ENCODE results near the gene NEU4. TPM values are rescaled to one million over a fixed set of nuclear protein-coding genes. Genes with fewer than 3 reads are reported as not detected.
"Not testable (repeated sequence)": the region's sequence is repeated elsewhere in the genome, so short reads cannot be mapped to it uniquely, and the experiment has no call there.

Gene NEU4
- total RNA-seq, 4 donors from 2014 or later: 58.1 to 195 (median 93.9) TPM

- no peak overlapping the region for H3K4me3 ChIP-seq
These were observed 24.2 kb downstream of the NEU4 start for GRCh38 chr2:241833101-241833663.

GRCh38 chr2:241833756-241834526 lies 24.9 kb downstream of the NEU4 start:
- H3K9me3 ChIP-seq; H3K36me3 ChIP-seq; H3K27ac ChIP-seq; intact Hi-C loops (cut with DNase I; ENCODE audit: low total_unique reads); in situ Hi-C loops (cut with MboI; ENCODE audit: low pct_ligation_motif_present in 1 of 4, low pct_unique_long_range_greater_than_20kb in 1 of 4, low sequenced_read_pairs in 3 of 4); H3K4me1 ChIP-seq; H3K4me3 ChIP-seq; DNase-seq: not testable (repeated sequence)
- peaks cover 28% of the 10 kb centered on the region for H3K27me3 ChIP-seq
- 54 to 70% methylated on average over 5 to 26 of the region's 28 CpGs for WGBS, 2 donors (ENCODE audit: low coverage in 1 of 2)

More at GRCh38 chr2:241833101-241833663, 24.2 kb downstream of the NEU4 start:
- 40 to 41% methylated on average over 13 of the region's 13 CpGs for WGBS, 2 donors (ENCODE audit: low coverage in 1 of 2)
- H3K27ac ChIP-seq: no peak overlapping the region
- peaks cover 0 to 3% (median 0%) of the 10 kb centered on the region in 4 donors for H3K4me1 ChIP-seq
- intact Hi-C loops (cut with DNase I; ENCODE audit: low total_unique reads): no loop called here
- H3K9me3 ChIP-seq: no peaks in the 10 kb centered on the region
- H3K36me3 ChIP-seq: no peaks in the 10 kb centered on the region
- in situ Hi-C loops (cut with MboI; ENCODE audit: low pct_ligation_motif_present in 1 of 4, low pct_unique_long_range_greater_than_20kb in 1 of 4, low sequenced_read_pairs in 3 of 4): no loop called here
- peaks cover 22% of the 10 kb centered on the region for H3K27me3 ChIP-seq
- TF ChIP-seq EP300 (IDR thresholded peaks at IDR 0.05; ENCODE audit: low read depth): no peak
- no peak for TF ChIP-seq POLR2A (IDR thresholded peaks at IDR 0.05)
- TF ChIP-seq POLR2AphosphoS5 (IDR thresholded peaks at IDR 0.05): no peak
- TF ChIP-seq CTCF (IDR thresholded peaks at IDR 0.05): no peak
- no peak for DNase-seq

GRCh38 chr2:241834527-241835210 lies 25.7 kb downstream of the NEU4 start:
- intact Hi-C loops (cut with DNase I; ENCODE audit: low total_unique reads): no loop called here
- no peaks in the 10 kb centered on the region for H3K9me3 ChIP-seq
- no peak for TF ChIP-seq POLR2A (IDR thresholded peaks at IDR 0.05)
- TF ChIP-seq EP300 (IDR thresholded peaks at IDR 0.05; ENCODE audit: low read depth): no peak
- TF ChIP-seq POLR2AphosphoS5 (IDR thresholded peaks at IDR 0.05): no peak
- TF ChIP-seq CTCF (IDR thresholded peaks at IDR 0.05): no peak
- H3K4me1 ChIP-seq: peaks cover 0 to 3% (median 0%) of the 10 kb centered on the region in 4 donors
- H3K4me3 ChIP-seq: no peak overlapping the region
- H3K27me3 ChIP-seq: peaks cover 28% of the 10 kb centered on the region
- in situ Hi-C loops (cut with MboI; ENCODE audit: low pct_ligation_motif_present in 1 of 4, low pct_unique_long_range_greater_than_20kb in 1 of 4, low sequenced_read_pairs in 3 of 4): no loop called here
- H3K27ac ChIP-seq: no peak overlapping the region
- H3K36me3 ChIP-seq: no peaks in the 10 kb centered on the region
- DNase-seq: no peak
- WGBS, 2 donors (ENCODE audit: low coverage in 1 of 2): 88 to 97% methylated on average over 5 to 10 of the region's 10 CpGs

- WGBS, 2 donors (ENCODE audit: low coverage in 1 of 2): 60 to 74% methylated on average over 4 of the region's 4 CpGs
- no peak for DNase-seq
- in situ Hi-C loops (cut with MboI; ENCODE audit: low pct_ligation_motif_present in 1 of 4, low pct_unique_long_range_greater_than_20kb in 1 of 4, low sequenced_read_pairs in 3 of 4): no loop called here
These were observed 26.6 kb downstream of the NEU4 start for GRCh38 chr2:241835611-241836010.

More at GRCh38 chr2:241835611-241836010, 26.6 kb downstream of the NEU4 start:
- Histone ChIP-seq H3K36me3 (no peaks in the 10 kb centered on the region), H3K27me3 (peaks cover 28% of the 10 kb centered on the region), H3K9me3 (no peaks in the 10 kb centered on the region), H3K27ac (no peak overlapping the region), H3K4me1 (peaks cover 0 to 3% (median 0%) of the 10 kb centered on the region in 4 donors), H3K4me3 (no peak overlapping the region)
- intact Hi-C loops (cut with DNase I; ENCODE audit: low total_unique reads): no loop called here
- TF ChIP-seq POLR2A (IDR thresholded peaks at IDR 0.05) (no peak), EP300 (IDR thresholded peaks at IDR 0.05; ENCODE audit: low read depth) (no peak), CTCF (IDR thresholded peaks at IDR 0.05) (no peak), POLR2AphosphoS5 (IDR thresholded peaks at IDR 0.05) (no peak)

Measured in transverse colon (tissue), 4 donors.